Activated naive CD8-positive, alpha-beta T cell (primary cell): ENCODE measurements around the gene GRB14.
"Not testable (repeated sequence)": the region's sequence is repeated elsewhere in the genome, so short reads cannot be mapped to it uniquely, and the experiment has no call there.

ENCODE experiments used
- H3K27ac Mint-ChIP-seq: one replicate; pipeline ENCODE4 v1.8.0; 2021; ENCODE audit warnings: mixed read lengths
- H3K27me3 Mint-ChIP-seq: one replicate; pipeline ENCODE4 v1.8.0; 2021; ENCODE audit warnings: mixed read lengths
- H3K36me3 Mint-ChIP-seq: one replicate; pipeline ENCODE4 v1.8.0; 2021; ENCODE audit warnings: mixed read lengths
- H3K4me1 Mint-ChIP-seq: one replicate; pipeline ENCODE4 v1.8.0; 2021; ENCODE audit warnings: low read depth, mixed read lengths
- H3K4me3 Mint-ChIP-seq: one replicate; pipeline ENCODE4 v1.8.0; 2021; ENCODE audit warnings: mild to moderate bottlenecking, mixed read lengths
- H3K9me3 Mint-ChIP-seq: one replicate; pipeline ENCODE4 v1.8.0; 2021; ENCODE audit warnings: low read depth, mixed read lengths

The GRB14 gene

DNA sequence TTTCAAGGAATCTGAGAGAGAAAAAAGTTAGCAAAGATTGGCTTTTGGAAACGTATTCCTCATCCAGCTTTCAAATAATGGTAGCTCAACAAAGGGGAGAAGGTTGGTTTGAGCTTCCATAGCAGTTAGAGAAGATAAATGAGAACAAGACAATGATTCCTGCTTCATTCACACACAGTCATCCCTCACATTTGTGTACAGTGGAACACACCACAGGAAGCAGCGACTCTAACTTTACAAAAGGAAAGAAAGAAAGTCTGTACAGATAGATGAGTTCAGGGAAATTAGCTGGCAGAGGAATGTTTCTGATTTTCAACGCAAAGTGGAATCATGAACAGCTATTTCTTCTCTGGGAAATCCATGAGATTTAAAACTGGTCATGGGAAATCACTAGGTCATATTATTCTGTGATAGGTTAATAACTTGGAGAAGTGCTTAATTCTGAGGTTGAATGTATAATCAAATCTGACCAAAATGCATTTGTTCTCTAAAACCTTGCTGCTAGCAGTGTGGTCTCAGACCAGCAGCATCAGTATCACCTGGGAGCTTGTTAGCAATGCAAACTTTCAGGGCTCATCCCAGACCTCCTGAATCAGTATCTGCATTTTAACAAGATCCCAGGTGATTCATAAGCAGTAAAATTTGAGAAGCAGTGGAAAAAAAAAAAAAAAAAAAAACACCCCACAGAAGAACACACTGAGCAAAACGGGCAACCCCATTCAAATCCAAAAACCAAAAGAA lies 112.0 kb downstream of the GRB14 start:
- no peak overlapping the region for H3K4me3 Mint-ChIP-seq
- no peaks in the 10 kb centered on the region for H3K4me1 Mint-ChIP-seq
- H3K27me3 Mint-ChIP-seq, result no peaks in the 10 kb centered on the region
- peaks cover 9% of the 10 kb centered on the region for H3K9me3 Mint-ChIP-seq
- no peak overlapping the region for H3K27ac Mint-ChIP-seq
- H3K36me3 Mint-ChIP-seq, result no peaks in the 10 kb centered on the region

GRCh38 chr2:164504253-164504652 lies 117.0 kb downstream of the GRB14 start:
- no peaks in the 10 kb centered on the region for H3K36me3 Mint-ChIP-seq
- H3K9me3 Mint-ChIP-seq, result no peaks in the 10 kb centered on the region
- no peaks in the 10 kb centered on the region for H3K27me3 Mint-ChIP-seq
- H3K27ac Mint-ChIP-seq, result no peak overlapping the region
- H3K4me1 Mint-ChIP-seq, result no peaks in the 10 kb centered on the region
- H3K4me3 Mint-ChIP-seq, result no peak overlapping the region

DNA sequence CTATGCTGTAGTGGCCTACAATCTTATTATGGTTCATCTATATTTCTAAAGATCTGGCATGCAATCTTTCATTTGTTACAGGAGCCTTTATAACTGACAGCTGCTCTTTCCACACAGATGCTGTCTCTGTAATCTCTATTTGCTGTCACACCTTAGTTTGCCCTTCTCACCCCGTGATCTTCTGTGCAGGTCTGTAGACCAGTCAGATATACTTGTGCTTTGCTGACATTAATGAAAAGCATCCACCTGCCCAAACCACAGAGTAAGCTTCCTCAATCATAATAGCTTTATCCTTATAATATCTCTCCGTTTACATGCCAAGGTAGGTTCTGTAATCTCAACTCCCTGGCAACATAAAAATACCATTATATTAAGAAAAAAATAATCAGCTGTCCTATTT lies 122.4 kb downstream of the GRB14 start:
- no peaks in the 10 kb centered on the region for H3K9me3 Mint-ChIP-seq
- H3K27ac Mint-ChIP-seq, result no peak overlapping the region
- no peaks in the 10 kb centered on the region for H3K4me1 Mint-ChIP-seq
- H3K36me3 Mint-ChIP-seq, result no peaks in the 10 kb centered on the region
- no peaks in the 10 kb centered on the region for H3K27me3 Mint-ChIP-seq
- no peak overlapping the region for H3K4me3 Mint-ChIP-seq

GRCh38 chr2:164496881-164497280 lies 124.4 kb downstream of the GRB14 start:
- H3K9me3 Mint-ChIP-seq, result no peaks in the 10 kb centered on the region
- H3K36me3 Mint-ChIP-seq, result no peaks in the 10 kb centered on the region
- H3K4me3 Mint-ChIP-seq, result no peak overlapping the region
- H3K4me1 Mint-ChIP-seq, result no peaks in the 10 kb centered on the region
- no peak overlapping the region for H3K27ac Mint-ChIP-seq
- no peaks in the 10 kb centered on the region for H3K27me3 Mint-ChIP-seq

DNA sequence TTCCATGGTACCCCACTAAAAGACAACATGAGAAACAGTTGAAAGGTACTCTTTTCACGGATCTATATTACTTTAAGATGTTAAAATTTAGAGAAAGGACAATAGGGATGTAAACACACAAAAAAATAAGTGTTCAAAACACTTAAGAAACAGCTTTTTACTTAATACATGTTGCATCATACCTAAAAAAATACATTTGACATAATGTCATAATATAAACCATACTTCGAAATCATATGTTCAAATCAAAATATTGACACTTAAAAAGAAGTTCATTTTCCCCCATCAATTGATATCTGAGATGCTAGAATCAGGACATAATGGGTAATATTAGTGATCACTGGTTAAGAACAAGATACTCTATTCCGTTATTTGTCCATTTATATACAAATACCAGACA lies 124.9 kb downstream of the GRB14 start:
- H3K4me3 Mint-ChIP-seq, result no peak overlapping the region
- H3K36me3 Mint-ChIP-seq, result no peaks in the 10 kb centered on the region

GRCh38 chr2:164495491-164496223 lies 125.6 kb downstream of the GRB14 start:
- Mint-ChIP-seq H3K4me3 (no peak overlapping the region), H3K36me3 (no peaks in the 10 kb centered on the region), H3K27me3 (no peaks in the 10 kb centered on the region), H3K9me3 (no peaks in the 10 kb centered on the region), H3K4me1 (no peaks in the 10 kb centered on the region), H3K27ac (no peak overlapping the region)

More for the DNA sequence above, 124.9 kb downstream of the GRB14 start:
- H3K9me3 Mint-ChIP-seq, result no peaks in the 10 kb centered on the region
- no peaks in the 10 kb centered on the region for H3K27me3 Mint-ChIP-seq
- no peaks in the 10 kb centered on the region for H3K4me1 Mint-ChIP-seq
- no peak overlapping the region for H3K27ac Mint-ChIP-seq

- H3K27me3 Mint-ChIP-seq, result no peaks in the 10 kb centered on the region
- no peak overlapping the region for H3K4me3 Mint-ChIP-seq
- no peaks in the 10 kb centered on the region for H3K36me3 Mint-ChIP-seq
- no peaks in the 10 kb centered on the region for H3K4me1 Mint-ChIP-seq
- H3K27ac Mint-ChIP-seq, result no peak overlapping the region
- peaks cover 3% of the 10 kb centered on the region for H3K9me3 Mint-ChIP-seq
These were observed 135.7 kb downstream of the GRB14 start for GRCh38 chr2:164485541-164485940.

DNA sequence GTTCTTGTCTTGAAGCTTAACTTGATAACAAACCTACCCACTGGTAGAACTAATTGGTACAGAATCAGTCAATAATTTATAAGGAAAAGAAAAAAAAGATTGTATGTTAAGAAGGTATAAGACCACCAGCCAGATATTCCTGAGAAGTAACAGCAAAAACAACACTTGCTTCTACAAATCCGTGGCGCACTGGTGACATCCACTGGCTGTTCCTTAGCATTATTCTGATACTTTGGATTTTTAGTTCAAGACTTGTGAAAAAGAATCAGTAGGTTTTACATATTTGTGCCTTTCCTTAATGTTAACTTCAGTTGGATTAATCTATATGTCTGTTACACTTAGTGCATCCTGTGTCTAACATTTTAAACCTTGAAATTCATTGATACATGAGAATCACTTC lies 141.8 kb downstream of the GRB14 start:
- Mint-ChIP-seq H3K36me3 (no peaks in the 10 kb centered on the region), H3K27ac (no peak overlapping the region), H3K4me1 (no peaks in the 10 kb centered on the region), H3K9me3 (peaks cover 3% of the 10 kb centered on the region), H3K27me3 (no peaks in the 10 kb centered on the region), H3K4me3 (no peak overlapping the region)

- Mint-ChIP-seq H3K9me3 (peaks cover 3% of the 10 kb centered on the region), H3K4me1 (no peaks in the 10 kb centered on the region), H3K27ac (no peak overlapping the region), H3K4me3 (no peak overlapping the region), H3K36me3 (no peaks in the 10 kb centered on the region), H3K27me3 (no peaks in the 10 kb centered on the region)
These were observed 143.1 kb downstream of the GRB14 start for GRCh38 chr2:164478205-164478604.

DNA sequence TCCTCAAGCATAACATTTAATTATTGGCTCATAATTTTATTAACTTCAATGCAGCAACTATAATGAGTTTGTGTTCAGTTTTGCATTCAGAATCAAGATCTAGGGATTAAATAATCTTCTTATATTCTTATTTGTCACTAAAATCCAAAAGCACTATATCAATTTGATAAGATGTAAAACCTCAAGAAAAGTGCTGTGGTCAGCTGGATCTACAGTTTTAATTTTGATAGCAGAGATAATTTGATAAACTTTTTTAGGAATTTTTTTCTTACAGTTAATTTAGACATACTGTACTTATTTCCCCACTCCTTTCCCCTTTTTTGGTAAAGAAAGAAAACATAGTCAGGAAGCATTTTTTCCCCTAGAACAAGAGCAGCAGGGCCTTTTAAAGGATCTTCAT lies 146.4 kb downstream of the GRB14 start:
- H3K27ac Mint-ChIP-seq, result no peak overlapping the region

GRCh38 chr2:164473021-164473420 lies 148.3 kb downstream of the GRB14 start:
- H3K4me1 Mint-ChIP-seq, result no peaks in the 10 kb centered on the region
- H3K36me3 Mint-ChIP-seq, result no peaks in the 10 kb centered on the region
- H3K27ac Mint-ChIP-seq, result no peak overlapping the region
- H3K27me3 Mint-ChIP-seq, result no peaks in the 10 kb centered on the region
- H3K9me3 Mint-ChIP-seq, result peaks cover 8% of the 10 kb centered on the region
- no peak overlapping the region for H3K4me3 Mint-ChIP-seq

More for the DNA sequence above, 146.4 kb downstream of the GRB14 start:
- Mint-ChIP-seq H3K36me3 (no peaks in the 10 kb centered on the region), H3K4me3 (no peak overlapping the region), H3K4me1 (no peaks in the 10 kb centered on the region), H3K9me3 (peaks cover 8% of the 10 kb centered on the region), H3K27me3 (no peaks in the 10 kb centered on the region)

GRCh38 chr2:164465047-164465446 lies 156.2 kb downstream of the GRB14 start:
- H3K9me3 Mint-ChIP-seq, H3K27ac Mint-ChIP-seq, H3K4me1 Mint-ChIP-seq, H3K36me3 Mint-ChIP-seq, H3K27me3 Mint-ChIP-seq, H3K4me3 Mint-ChIP-seq: not testable (repeated sequence)

DNA sequence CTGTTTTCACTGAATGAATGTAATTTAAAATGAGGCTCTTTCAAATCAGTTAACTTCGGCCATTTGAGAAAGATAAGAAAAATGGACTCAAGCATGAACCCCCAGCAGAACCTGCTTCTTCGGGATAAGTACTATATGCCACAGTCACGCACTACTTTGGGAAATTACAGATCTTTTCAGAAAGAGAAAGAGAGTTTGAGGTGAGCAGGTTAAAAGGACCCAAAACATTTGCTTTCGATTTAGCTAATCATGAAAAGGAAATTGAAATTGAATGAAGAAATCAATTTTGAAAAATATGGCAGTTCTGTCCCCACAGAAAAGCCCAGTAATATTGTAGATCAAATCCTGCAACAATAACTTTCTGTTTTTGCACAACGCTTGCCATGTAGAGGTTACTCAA lies 156.9 kb downstream of the GRB14 start:
- Mint-ChIP-seq H3K4me1 (no peaks in the 10 kb centered on the region), H3K27ac (no peak overlapping the region), H3K9me3 (no peaks in the 10 kb centered on the region), H3K27me3 (no peaks in the 10 kb centered on the region), H3K36me3 (no peaks in the 10 kb centered on the region), H3K4me3 (no peak overlapping the region)

- Mint-ChIP-seq H3K4me3 (no peak overlapping the region), H3K4me1 (no peaks in the 10 kb centered on the region), H3K27ac (no peak overlapping the region), H3K27me3 (no peaks in the 10 kb centered on the region), H3K9me3 (no peaks in the 10 kb centered on the region), H3K36me3 (no peaks in the 10 kb centered on the region)
These were observed 162.5 kb downstream of the GRB14 start for GRCh38 chr2:164458792-164459191.

DNA sequence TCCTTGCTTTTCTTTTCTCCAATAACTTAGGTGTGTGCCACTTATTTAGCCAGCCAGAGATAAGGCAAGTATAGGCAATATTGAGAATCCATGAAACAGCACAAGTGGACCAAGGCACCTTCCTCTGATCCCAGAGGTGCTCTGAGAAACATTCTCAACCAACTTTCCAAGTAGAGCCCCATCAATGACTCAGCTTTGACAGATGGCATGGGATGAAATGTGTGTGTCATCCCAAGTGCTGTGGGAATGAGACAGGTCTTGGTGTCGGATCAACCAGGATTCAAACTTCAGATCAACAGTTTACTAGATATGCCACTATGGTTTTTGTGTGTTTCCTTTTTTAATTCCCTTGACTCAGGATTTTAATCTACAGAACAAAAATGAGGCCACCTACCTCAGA lies 164.0 kb downstream of the GRB14 start:
- no peaks in the 10 kb centered on the region for H3K27me3 Mint-ChIP-seq
- H3K9me3 Mint-ChIP-seq, result no peaks in the 10 kb centered on the region
- no peaks in the 10 kb centered on the region for H3K36me3 Mint-ChIP-seq
- H3K4me1 Mint-ChIP-seq, result no peaks in the 10 kb centered on the region
- H3K4me3 Mint-ChIP-seq, result no peak overlapping the region
- H3K27ac Mint-ChIP-seq, result no peak overlapping the region

DNA sequence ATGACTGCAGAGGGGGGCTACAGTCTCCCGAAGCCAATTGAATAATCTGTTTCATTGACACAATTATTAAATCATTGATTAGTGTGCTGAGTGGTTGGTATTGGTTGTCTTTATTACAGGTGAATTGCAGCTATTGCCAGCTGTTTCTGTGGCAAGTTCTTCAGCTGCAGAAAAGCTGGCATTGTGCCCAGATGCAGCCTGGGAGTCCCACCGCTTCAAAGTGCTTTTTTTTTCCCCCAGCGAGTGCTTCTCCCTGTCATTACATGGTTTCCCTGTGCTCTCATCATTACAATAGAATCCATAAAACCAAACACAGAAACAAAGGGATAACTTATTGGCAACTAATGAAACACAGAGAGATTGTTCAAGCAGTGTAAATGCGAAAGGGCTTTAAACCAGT lies 164.7 kb downstream of the GRB14 start:
- Mint-ChIP-seq H3K4me1 (no peaks in the 10 kb centered on the region), H3K9me3 (no peaks in the 10 kb centered on the region), H3K36me3 (no peaks in the 10 kb centered on the region), H3K27me3 (no peaks in the 10 kb centered on the region), H3K4me3 (no peak overlapping the region), H3K27ac (no peak overlapping the region)
